Lung microvascular endothelial cell (primary cell): ENCODE results near the gene TBX4. TPM values are rescaled to one million over a fixed set of nuclear protein-coding genes. Genes with fewer than 3 reads are reported as not detected.

Experiments
- DNase-seq, 2 donors: peaks; one replicate each; pipeline versions ENCODE4 v3.0.0 to v3.0.0-alpha.2; 2010; ENCODE audit warnings: low read depth in 2 of 2
- total RNA-seq: library from RNA; depleted of rRNA; stranded (reverse); fragments of >200 nt; gene quantifications from 2 replicates; pipeline ENCODE4 v1.2.1, GENCODE V29; 2014

TBX4 gene
- total RNA-seq, 1 donor from 2014 or later = not detected

- DNase-seq = no peak
These were observed 2.4 kb downstream of the TBX4 start for GRCh38 chr17:61454381-61455323.

GRCh38 chr17:61455324-61456060 is 3.3 kb downstream of the TBX4 start:
- no peak for DNase-seq

- no peak for DNase-seq
These were observed 3.9 kb downstream of the TBX4 start for GRCh38 chr17:61456061-61456681.

DNA sequence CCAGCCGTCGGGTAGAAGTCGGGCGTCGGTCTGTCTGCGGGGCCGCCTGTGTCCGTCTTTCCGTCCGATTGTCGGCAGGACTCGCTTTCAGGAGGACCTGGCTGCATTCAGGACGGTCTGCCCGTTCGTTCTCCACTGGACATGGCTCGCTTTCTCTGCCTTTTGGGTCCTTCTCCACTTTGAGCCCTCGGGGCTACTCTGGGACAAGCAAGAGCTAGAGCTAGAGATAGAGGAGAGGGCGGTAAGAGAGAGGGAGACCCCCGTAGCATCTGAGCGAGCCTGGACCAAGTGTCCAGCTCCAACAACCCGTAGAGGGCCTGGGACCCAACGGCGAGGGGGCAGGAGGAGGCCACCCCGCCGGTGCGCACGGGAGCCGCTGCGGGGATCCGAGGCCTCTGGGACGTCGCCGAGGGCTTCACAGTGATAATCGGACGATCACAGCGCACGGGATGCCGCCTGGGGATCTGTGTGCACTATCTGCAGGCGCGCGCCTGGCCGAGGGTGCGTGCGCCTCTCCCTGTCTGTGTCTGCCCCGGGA is 4.5 kb downstream of the TBX4 start:
- DNase-seq = no peak

DNA sequence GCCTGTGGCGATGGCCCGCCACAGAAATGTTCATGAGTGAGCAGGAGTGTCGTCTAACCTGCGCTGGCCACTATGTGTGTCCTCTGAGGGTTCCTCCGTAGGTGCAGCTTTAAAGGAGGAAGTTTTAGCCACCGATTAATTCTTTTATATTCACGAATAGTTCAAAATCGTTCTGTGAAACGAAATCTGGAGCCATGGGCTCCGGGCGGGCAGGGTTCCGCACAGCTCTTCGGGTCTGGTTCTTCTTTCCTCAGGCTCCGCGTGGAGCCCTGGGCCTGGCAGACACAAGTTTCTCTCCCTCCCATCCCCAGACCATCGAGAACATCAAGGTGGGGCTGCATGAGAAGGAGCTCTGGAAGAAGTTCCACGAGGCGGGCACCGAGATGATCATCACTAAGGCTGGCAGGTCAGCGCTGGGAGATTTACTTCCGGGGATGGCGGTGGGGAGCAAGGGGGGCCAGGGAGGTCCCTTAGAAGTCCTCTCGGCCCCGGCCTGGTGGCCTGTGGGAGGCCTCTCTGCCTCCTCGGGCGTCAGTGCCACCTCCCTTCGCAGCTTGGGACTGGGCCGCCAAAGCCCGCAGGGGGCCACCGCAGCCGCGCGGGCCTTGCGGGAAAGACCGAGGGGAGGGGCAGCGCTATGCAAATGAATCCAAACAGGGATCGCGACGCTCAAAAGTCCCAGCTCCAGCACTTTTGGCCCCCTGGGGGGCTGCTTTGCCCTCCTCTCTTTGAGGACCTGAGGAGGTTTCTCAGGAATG is 5.2 kb downstream of the TBX4 start:
- no peak for DNase-seq

GRCh38 chr17:61458000-61458399 is 5.8 kb downstream of the TBX4 start:
- DNase-seq = no peak

DNA sequence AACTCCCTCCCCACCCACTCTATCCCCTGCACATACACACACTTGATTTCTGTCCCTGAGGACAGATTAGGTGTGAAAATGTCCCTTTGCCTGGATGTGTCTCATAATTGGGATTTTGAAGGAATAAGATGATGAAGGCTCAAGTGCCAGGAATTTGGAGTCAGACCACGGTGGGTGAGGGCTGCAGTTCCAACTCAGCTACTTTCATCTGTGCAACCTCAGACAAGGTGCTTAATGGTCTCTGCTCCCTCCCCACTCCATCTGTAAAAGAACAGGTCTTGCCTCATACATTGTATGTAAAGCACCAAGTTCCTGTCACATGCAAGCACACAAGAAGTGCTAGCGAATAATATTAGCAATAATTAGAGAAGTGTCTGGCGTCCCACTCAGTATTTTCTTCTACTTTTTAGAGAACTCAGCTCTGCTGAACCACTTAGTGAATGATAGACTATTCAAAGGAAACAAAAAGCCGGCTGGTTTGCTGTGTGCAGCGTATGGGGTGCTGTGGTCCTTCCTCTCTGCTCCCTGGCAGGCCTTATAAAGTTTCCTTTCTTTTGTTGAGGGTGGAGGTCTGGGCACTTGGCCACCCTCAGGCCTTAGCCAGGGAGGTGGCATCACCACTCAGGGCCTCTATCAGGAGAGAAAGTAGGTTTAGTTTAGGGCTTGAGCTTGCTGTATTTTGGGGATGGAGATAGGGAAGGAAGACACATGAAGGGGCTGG is 6.4 kb downstream of the TBX4 start:
- DNase-seq = no peak

DNA sequence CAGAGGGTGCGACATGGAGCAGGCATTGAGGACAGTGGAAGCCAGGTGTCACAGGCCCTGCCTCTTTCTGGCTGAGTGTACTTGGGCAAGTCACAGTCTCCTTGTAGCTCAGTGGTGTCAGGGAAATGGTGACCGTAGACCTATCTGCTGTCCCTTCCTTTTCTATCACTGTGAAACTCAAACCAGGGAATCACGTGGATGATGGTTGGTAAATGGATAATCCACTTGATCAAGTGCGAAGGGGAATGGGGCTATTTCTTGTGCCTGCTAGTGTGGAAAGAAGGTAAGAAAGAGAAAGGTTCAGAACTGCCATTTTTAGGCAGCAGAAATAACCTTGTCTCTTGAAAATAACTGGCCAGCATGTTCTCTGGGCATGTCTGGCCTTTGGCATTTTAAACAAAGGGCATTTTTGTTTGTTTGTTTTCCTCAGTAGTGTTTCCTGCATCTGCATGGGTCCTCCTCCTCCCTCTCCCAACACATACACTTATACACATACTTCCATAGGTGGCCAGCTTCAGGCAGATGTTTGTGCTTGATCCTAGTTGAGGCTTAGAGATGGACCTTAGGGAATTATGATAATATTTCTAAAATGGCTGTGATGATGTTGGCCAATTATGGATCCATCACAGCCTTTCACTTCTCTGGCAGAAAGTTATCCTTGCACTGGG is 7.1 kb downstream of the TBX4 start:
- DNase-seq = no peak

DNA sequence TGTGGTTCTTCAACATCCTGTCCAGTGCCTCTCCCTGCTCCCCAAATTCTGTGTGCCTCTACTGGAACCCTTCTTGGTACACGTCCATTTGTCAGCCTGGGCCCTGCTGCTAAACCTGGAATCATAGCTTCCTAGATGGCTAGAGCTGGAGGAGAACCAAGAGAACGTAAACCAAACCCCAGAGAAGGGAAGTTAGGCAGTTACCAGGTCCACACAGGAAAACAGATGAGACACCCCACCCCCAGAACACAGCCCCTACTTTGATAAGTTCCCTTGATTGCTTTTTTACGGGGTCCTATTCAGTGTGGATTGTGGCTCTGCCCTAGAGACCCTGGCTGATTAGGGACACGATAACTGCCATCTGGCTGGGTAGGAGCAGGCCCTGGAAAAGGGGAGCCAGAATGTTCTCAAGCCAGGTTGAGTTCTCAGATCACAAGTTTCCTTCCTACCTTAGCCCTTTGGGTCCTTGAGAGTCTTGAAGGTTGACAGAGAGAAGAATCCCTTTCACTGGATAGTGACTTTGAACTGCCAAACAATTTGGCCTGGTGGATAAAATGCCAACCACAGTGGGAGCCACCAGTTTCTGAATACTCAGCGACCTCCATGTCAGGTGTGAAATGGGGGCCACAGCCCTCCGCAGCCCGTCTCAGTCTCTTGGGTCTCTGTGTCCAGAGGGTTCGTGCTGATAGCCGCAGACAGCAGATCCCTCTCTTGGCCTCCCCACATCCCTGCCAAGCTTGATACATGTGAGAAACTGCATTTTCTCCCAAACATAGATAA is 7.9 kb downstream of the TBX4 start:
- no peak for DNase-seq

DNA sequence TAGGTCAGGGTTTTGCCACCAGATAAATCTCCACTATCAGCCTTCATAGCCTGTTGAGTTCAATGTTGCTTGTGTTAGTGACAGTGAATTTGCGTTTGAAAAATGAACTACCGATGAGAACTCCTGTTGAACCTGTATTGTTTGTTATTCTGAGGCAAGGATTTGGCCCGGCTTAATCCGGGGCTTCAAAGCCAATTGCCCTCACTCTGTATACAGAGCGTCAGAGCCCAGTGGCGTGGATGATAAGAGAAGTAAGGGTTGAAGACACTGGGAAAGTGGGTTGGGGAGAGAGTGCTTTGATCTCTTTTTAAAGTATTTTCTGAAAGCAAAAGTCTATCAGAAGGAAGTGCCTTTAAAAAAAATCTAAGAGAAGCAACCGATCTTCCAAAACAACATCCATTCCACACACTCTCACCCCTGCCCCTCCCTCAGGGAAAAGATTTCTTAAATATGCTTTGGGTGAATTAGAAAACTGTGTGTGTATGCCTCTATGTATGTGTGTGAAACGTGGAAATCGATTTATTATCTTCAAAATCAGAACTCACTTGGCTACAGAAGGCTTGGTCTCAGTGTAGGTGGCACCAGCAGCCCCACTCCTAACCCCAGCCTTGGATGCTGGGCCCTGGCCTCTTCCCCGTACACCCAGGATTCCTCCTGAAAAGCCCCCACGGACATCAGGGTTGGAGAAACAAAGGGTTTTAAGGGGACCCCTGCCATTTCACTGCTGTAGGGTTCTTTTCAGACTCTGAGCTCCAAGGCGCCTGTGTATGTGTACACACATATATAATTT is 8.8 kb downstream of the TBX4 start:
- DNase-seq = no peak

DNA sequence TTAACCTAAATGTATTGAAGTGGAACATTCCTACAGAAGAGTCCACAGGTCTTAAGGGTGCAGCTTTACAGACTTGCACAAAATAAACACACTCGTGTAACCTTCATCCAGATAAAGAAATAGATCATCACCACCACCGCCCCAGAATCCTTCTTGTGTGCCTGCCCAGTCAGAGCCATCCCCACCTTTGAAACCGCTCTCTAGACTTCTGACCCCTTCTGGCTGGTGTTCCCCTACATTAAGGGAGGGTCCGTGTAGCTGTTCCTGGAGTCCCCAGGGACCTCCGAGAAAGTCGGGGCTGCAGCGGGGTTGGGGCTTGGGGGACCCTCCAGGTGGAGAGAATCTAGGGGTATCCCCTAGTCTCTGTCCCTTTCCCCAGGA is 9.4 kb downstream of the TBX4 start:
- no peak for DNase-seq

DNA sequence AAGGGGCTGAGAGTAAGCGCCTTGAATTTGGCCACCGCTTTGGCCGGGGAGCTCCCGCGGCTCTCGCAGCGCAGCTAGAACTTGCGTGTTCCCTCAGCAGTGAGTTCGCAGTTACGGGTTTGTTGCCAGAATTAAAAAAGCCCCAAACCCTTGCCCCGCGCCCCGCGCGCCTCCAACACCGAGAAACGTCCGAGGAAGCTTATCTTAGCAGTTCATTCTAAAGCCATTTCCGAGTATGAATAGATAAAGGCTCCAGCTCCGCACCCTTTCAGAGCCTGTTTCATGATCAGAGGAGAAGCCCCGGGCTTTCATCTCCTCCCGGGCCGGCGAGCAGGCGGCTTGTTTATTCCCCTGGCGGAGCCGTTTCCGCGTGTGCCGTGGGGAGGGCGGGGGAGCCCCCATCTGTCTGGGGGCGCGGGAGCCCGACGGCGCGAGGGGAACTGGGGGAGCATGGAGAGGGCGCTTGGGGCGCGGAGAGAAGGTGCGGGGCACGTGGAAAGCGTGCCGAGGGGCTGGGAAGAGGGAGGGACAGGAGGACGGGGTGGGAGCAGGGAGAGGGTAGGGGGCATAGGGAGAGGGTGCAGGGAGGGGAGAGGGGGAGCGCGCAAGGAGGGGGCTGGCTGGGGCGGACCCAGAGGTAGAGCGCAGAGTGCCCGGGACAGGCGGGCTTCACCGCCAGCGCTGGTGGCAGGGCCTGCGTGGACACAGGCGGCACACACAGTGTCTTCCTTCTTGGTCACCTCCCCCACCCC is 9.9 kb downstream of the TBX4 start:
- DNase-seq = no peak

GRCh38 chr17:61462719-61463315 is 10.6 kb downstream of the TBX4 start:
- no peak for DNase-seq

- DNase-seq = no peak
These were observed 11.3 kb downstream of the TBX4 start for GRCh38 chr17:61463316-61464129.

GRCh38 chr17:61464130-61464842 is 12.1 kb downstream of the TBX4 start:
- no peak for DNase-seq

DNA sequence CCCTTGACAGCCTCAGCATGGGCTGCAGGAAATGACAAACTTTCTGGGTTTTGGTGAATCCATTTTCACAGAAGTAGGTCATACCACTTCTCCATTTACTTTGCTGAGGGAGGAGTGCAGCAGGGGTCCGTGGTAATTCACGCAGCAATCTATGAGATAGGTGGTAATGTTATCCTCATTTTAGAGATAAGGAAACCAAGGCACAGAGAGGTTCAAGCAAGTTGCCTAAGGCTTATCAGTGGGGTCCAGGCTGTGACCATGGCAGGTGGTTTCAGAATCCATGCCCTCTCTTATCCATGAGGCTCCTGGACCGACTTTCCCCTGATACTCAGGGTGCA is 12.6 kb downstream of the TBX4 start:
- no peak for DNase-seq
